ENCODE measurements around the gene HDGFL3. TPM values are rescaled to one million over a fixed set of nuclear protein-coding genes. Genes with fewer than 3 reads are reported as not detected.
A peak's percentile ranks its signal among the peaks of the same experiment; 100 is the strongest.
"Not testable (repeated sequence)": the region's sequence is repeated elsewhere in the genome, so short reads cannot be mapped to it uniquely, and the experiment has no call there.

HDGFL3 gene
- total and polyA plus RNA-seq, 7 donors = 2.6 to 10.4 (median 4.8) TPM

- Histone ChIP-seq H3K27me3 (ENCODE audit: insufficient read depth in 3 of 3, low read length in 2 of 3) (no peaks in the 10 kb centered on the region), H3K27ac (no peak overlapping the region), H3K4me3 (no peak overlapping the region), H3K36me3 (ENCODE audit: insufficient read depth in 1 of 2, low read depth in 1 of 2) (no peaks in the 10 kb centered on the region), H3K9me3 (peaks cover 6% of the 10 kb centered on the region), H3K4me1 (peaks cover 37% of the 10 kb centered on the region)
- DNase-seq (no peak), ATAC-seq (no peak)
- intact Hi-C loops (cut with DNase I) = no loop called here
- TF ChIP-seq CTCF (IDR thresholded peaks at IDR 0.05) = no peak
Observed at GRCh38 chr15:83098079-83098478, 109.5 kb downstream of the HDGFL3 start.

- TF ChIP-seq CTCF (IDR thresholded peaks at IDR 0.05) = no peak
- Histone ChIP-seq H3K36me3 (ENCODE audit: insufficient read depth in 1 of 2, low read depth in 1 of 2) (no peaks in the 10 kb centered on the region), H3K9me3 (peaks cover 6% of the 10 kb centered on the region), H3K27ac (peak overlapping the region; percentile 74), H3K4me3 (no peak overlapping the region), H3K27me3 (ENCODE audit: insufficient read depth in 3 of 3, low read length in 2 of 3) (no peaks in the 10 kb centered on the region), H3K4me1 (peaks cover 21% of the 10 kb centered on the region)
- ATAC-seq (peak in 3 of 4 donors; percentile 33 to 52 (median 47)), DNase-seq (no peak)
- WGBS, 3 donors = 28 to 45% (median 28%) methylated on average over 5 of the region's 5 CpGs
- intact Hi-C loops (cut with DNase I) = no loop called here
Observed at GRCh38 chr15:83094583-83094982, 113.0 kb downstream of the HDGFL3 start.

GRCh38 chr15:83092309-83092976 lies 115.2 kb downstream of the HDGFL3 start:
- ATAC-seq (peak in 2 of 4 donors; percentile 34 to 39), DNase-seq (no peak)
- H3K4me1 ChIP-seq = peaks cover 21% of the 10 kb centered on the region
- H3K27ac ChIP-seq = no peak overlapping the region
- TF ChIP-seq CTCF (IDR thresholded peaks at IDR 0.05) = no peak
- H3K4me3 ChIP-seq = no peak overlapping the region
- 64 to 74% (median 64%) methylated on average over 4 of the region's 4 CpGs for WGBS, 3 donors
- H3K36me3 ChIP-seq (ENCODE audit: insufficient read depth in 1 of 2, low read depth in 1 of 2) = no peaks in the 10 kb centered on the region
- intact Hi-C loops (cut with DNase I) = no loop called here
- H3K9me3 ChIP-seq = no peaks in the 10 kb centered on the region
- no peaks in the 10 kb centered on the region for H3K27me3 ChIP-seq (ENCODE audit: insufficient read depth in 3 of 3, low read length in 2 of 3)

GRCh38 chr15:83091965-83092308 lies 115.7 kb downstream of the HDGFL3 start:
- H3K27ac ChIP-seq; DNase-seq; H3K4me3 ChIP-seq; intact Hi-C loops (cut with DNase I); H3K9me3 ChIP-seq; H3K27me3 ChIP-seq (ENCODE audit: insufficient read depth in 3 of 3, low read length in 2 of 3); ATAC-seq; H3K36me3 ChIP-seq (ENCODE audit: insufficient read depth in 1 of 2, low read depth in 1 of 2): not testable (repeated sequence)
- WGBS, 3 donors = 79 to 90% (median 89%) methylated on average over 3 of the region's 3 CpGs
- peaks cover 23% of the 10 kb centered on the region for H3K4me1 ChIP-seq

GRCh38 chr15:83090465-83090864 lies 117.2 kb downstream of the HDGFL3 start:
- DNase-seq (no peak), ATAC-seq (no peak)
- Histone ChIP-seq H3K4me3 (no peak overlapping the region), H3K4me1 (peaks cover 31% of the 10 kb centered on the region), H3K36me3 (ENCODE audit: insufficient read depth in 1 of 2, low read depth in 1 of 2) (no peaks in the 10 kb centered on the region), H3K9me3 (no peaks in the 10 kb centered on the region), H3K27me3 (ENCODE audit: insufficient read depth in 3 of 3, low read length in 2 of 3) (no peaks in the 10 kb centered on the region), H3K27ac (no peak overlapping the region)
- intact Hi-C loops (cut with DNase I) = no loop called here
- WGBS, 3 donors = 51 to 54% (median 52%) methylated on average over 4 of the region's 4 CpGs
- no peak for TF ChIP-seq CTCF (IDR thresholded peaks at IDR 0.05)
